GM19025 (cell line): ENCODE data around the gene PDE7B.

ENCODE experiments used
- ATAC-seq: cut with Tn5 transposase; IDR thresholded peaks from one replicate; pipeline ENCODE4 v1.9.1; 2021; ENCODE audit warnings: mild to moderate bottlenecking, low read depth, moderate library complexity; ENCODE audit not compliant: unreplicated experiment

PDE7B gene

GRCh38 chr6:135883536-135883935 lies 32.0 kb downstream of the PDE7B start:
- ATAC-seq: no peak

DNA sequence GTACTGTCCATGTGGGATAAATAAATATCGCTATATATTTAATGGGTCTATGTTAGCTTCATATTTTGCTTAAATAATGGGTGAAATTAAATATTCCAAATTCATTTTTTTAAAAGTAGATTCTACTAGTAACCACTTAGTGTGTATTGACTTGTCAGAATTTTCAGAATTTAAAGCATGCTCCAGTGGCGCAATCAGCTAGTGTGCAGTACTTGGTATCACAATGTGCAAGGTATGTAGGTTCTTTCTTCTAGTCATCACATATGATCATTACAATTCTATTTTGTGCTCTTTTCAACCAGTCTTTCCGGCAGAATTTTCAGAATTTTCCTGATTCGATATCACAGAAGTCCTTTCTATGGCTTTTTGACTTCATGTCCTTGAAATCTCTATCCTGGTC lies 32.6 kb downstream of the PDE7B start:
- no peak for ATAC-seq

- ATAC-seq: no peak
Measured at GRCh38 chr6:135887069-135887468, 35.6 kb downstream of the PDE7B start.

- no peak for ATAC-seq
Measured at GRCh38 chr6:135888818-135889217, 37.3 kb downstream of the PDE7B start.

- ATAC-seq: no peak
Measured at GRCh38 chr6:135890876-135891275, 39.4 kb downstream of the PDE7B start.

GRCh38 chr6:135891710-135892109 lies 40.2 kb downstream of the PDE7B start:
- no peak for ATAC-seq

GRCh38 chr6:135895231-135895911 lies 43.9 kb downstream of the PDE7B start:
- no peak for ATAC-seq

- no peak for ATAC-seq
Measured at GRCh38 chr6:135897087-135897486, 45.6 kb downstream of the PDE7B start.

GRCh38 chr6:135901774-135902524 lies 50.4 kb downstream of the PDE7B start:
- ATAC-seq: no peak

DNA sequence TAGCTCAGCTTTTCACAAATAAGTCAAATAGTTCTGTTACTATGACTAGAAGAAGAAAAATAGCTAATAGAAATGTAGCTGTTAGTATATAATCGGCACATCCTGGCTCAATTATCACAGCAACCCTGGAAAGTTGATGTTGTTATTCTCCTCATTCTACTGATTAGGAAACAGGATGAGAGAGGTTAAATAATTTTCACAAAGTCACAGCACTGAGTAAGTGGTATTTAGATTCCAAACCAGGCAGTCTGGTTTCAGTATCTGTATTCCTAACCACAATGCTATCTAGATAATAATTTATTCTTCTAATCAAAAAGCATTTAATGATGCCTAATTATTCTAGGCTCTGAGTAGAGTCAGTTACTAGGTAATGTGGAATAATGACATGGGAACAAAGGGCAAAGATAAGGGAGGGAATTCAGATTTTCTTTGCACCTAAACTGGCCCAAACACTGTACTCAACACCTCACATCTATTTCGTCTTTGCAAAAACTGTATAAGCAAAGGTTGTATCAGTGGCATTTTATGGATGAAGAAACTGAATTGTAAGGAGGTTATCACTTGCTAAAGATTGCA lies 51.3 kb downstream of the PDE7B start:
- no peak for ATAC-seq

DNA sequence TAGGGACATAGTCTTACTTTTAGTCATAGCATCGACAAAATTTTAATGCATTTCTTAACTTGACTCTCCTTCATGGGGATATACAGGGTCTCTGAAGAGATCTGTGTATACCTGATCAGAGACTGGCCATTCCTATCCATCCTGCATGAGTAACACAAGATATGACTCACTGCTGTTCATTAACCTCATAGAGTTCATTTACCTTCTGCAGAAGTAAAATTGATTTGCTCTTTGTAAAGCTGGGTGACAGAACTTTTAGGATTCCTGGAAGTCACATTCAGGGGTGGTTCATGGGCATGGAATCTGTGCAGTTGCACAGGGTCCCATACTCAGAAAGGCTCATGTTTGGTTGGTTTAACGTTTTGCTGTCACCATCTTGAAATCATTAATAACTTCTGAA lies 53.2 kb downstream of the PDE7B start:
- ATAC-seq: no peak

DNA sequence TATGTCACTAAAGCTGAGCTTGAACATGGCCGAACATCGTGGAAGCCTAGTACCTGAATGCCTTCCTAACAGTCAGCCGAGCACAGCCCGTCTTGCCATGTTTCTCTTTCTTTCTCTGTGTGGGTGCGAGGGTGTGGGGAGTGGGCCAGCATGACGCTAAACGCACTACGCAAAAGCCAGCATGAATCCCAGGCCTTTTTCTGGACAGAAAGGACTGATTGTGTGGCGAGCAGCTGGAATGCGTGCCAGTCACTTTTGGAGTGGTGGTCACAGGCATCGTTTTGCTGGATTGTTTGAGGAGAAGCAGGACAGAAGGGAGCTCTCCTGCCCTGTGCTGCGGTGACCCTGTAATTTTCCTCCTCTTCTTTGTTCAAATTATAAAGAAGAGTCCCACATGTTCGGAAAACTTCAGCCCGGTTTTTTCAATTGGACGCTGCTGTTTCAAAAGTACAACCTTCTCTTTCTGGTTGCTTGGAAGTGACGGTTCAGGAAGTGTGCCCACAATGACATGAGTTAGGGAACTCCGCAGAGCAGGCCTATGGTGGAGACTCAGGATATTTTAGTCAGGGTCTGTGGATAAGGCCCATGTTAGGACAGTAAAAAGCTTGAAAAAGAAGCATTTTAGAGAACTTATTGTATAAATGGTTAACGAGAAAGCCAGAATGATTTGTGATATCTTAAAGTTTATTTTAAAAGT lies 54.3 kb downstream of the PDE7B start:
- ATAC-seq: no peak

GRCh38 chr6:135906542-135906941 lies 55.0 kb downstream of the PDE7B start:
- ATAC-seq: no peak

DNA sequence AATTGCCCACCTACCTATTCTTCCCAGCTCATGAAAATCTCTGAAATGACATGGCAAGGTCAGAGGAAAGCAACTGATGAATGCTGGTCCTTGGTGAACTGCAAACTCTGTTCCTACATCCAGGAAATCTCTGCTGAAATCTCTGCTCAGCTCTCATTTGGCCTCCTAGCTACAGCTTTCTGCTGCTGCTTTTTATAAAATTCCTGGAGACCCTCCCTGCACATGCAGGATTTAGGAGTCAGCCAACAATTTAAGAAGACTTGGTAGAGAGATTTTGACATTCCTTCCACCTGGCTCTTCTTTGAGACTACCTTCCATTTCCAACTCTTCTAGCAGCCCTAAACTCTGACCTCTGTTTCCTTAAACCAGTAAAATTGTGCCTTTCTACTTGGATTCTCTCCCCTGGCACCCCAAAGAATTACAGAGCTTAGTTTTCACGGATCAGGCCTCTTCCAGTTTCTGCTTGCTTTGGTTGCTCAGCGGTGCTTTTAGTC lies 55.5 kb downstream of the PDE7B start:
- ATAC-seq: no peak

- peak; percentile 75 for ATAC-seq
Measured at GRCh38 chr6:135909737-135910387, 58.4 kb downstream of the PDE7B start.

GRCh38 chr6:135910790-135911618 lies 59.5 kb downstream of the PDE7B start:
- no peak for ATAC-seq

GRCh38 chr6:135913785-135914184 lies 62.3 kb downstream of the PDE7B start:
- no peak for ATAC-seq

DNA sequence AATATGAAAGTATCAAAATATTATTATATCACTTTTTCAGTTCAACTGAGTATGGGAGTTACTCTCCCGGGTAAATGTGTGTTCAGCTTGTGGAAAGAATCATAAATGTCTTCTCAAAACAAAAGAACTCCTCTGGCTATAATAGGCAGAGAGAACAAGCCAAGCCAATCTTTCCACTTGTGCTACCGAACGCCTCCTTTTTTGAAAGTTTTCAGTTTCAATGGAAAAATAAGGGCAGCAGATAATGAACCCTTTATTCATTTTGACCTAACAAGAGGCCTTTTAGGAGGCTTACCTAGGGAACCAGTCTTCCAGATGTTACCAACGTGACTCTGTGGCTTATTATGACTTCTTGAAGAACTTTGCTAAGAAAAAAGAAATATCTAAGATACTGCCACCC lies 67.5 kb downstream of the PDE7B start:
- ATAC-seq: no peak

- no peak for ATAC-seq
Measured at GRCh38 chr6:135920689-135921088, 69.2 kb downstream of the PDE7B start.

GRCh38 chr6:135921188-135921587 lies 69.7 kb downstream of the PDE7B start:
- no peak for ATAC-seq
